HEK293 (cell line): ENCODE results near the gene KLHL17.

Source experiments
- BCL11A ChIP-seq: fragments of 450-650 bp; formaldehyde crosslinking; IDR thresholded peaks from 2 replicates; pipeline ENCODE4 v1.5.1; 2016; ENCODE audit warnings: low read depth, missing biosample characterization, missing genetic modification characterization
- GLIS2 ChIP-seq: fragments of 450-650 bp; formaldehyde crosslinking; IDR thresholded peaks from 2 replicates; pipeline ENCODE4 v1.5.1; 2016; ENCODE audit warnings: missing biosample characterization, missing genetic modification characterization
- HOXA7 ChIP-seq: sonication (generic); formaldehyde crosslinking; IDR thresholded peaks from 2 replicates; pipeline ENCODE4 v1.8.1; 2022; ENCODE audit warnings: missing genetic modification reagents, borderline replicate concordance
- SCRT1 ChIP-seq: fragments of 450-650 bp; formaldehyde crosslinking; IDR thresholded peaks from 2 replicates; pipeline ENCODE4 v1.5.1; 2016; ENCODE audit warnings: missing biosample characterization, missing genetic modification characterization, borderline replicate concordance
- SP2 ChIP-seq: fragments of 450-650 bp; formaldehyde crosslinking; IDR thresholded peaks from 2 replicates; pipeline ENCODE4 v1.5.1; 2016; ENCODE audit warnings: missing biosample characterization, missing genetic modification characterization
- TSHZ1 ChIP-seq: fragments of 450-650 bp; formaldehyde crosslinking; IDR thresholded peaks from 2 replicates; pipeline ENCODE4 v1.5.1; 2016; ENCODE audit warnings: missing biosample characterization, missing genetic modification characterization, borderline replicate concordance
- WT1 ChIP-seq: fragments of 450-650 bp; formaldehyde crosslinking; IDR thresholded peaks from 2 replicates; pipeline ENCODE4 v1.5.1; 2016; ENCODE audit warnings: missing biosample characterization, missing genetic modification characterization
- YY2 ChIP-seq: fragments of 450-650 bp; formaldehyde crosslinking; IDR thresholded peaks from 2 replicates; pipeline ENCODE4 v1.5.1; 2016; ENCODE audit warnings: missing biosample characterization, missing genetic modification characterization
- ZBTB6 ChIP-seq: fragments of 450-650 bp; formaldehyde crosslinking; IDR thresholded peaks from 2 replicates; pipeline ENCODE4 v1.5.1; 2017; ENCODE audit warnings: missing biosample characterization, missing genetic modification characterization
- ZNF169 ChIP-seq: fragments of 450-650 bp; formaldehyde crosslinking; IDR thresholded peaks from 2 replicates; pipeline ENCODE4 v1.5.1; 2016; ENCODE audit warnings: missing biosample characterization, missing genetic modification characterization
- ZNF175 ChIP-seq: fragments of 450-650 bp; formaldehyde crosslinking; IDR thresholded peaks from 2 replicates; pipeline ENCODE4 v1.5.1; 2016; ENCODE audit warnings: missing biosample characterization, missing genetic modification characterization
- ZNF239 ChIP-seq: fragments of 450-650 bp; formaldehyde crosslinking; IDR thresholded peaks from 2 replicates; pipeline ENCODE4 v1.5.1; 2016; ENCODE audit warnings: missing biosample characterization, missing genetic modification characterization
- ZNF292 ChIP-seq: fragments of 450-650 bp; formaldehyde crosslinking; IDR thresholded peaks from 2 replicates; pipeline ENCODE4 v1.5.1; 2016; ENCODE audit warnings: low read depth, missing biosample characterization, missing genetic modification characterization, borderline replicate concordance
- ZNF423 ChIP-seq: fragments of 450-650 bp; formaldehyde crosslinking; IDR thresholded peaks from 2 replicates; pipeline ENCODE4 v1.5.1; 2016; ENCODE audit warnings: missing biosample characterization, missing genetic modification characterization
- ZNF514 ChIP-seq: fragments of 450-650 bp; formaldehyde crosslinking; IDR thresholded peaks from 2 replicates; pipeline ENCODE4 v1.5.1; 2016; ENCODE audit warnings: missing biosample characterization, missing genetic modification characterization
- ZNF600 ChIP-seq: fragments of 450-650 bp; formaldehyde crosslinking; IDR thresholded peaks from 2 replicates; pipeline ENCODE4 v1.5.1; 2016; ENCODE audit warnings: missing biosample characterization, missing genetic modification characterization
- ZNF692 ChIP-seq: fragments of 450-650 bp; formaldehyde crosslinking; IDR thresholded peaks from 2 replicates; pipeline ENCODE4 v1.5.1; 2016; ENCODE audit warnings: missing biosample characterization, missing genetic modification characterization
- ZNF76 ChIP-seq: fragments of 450-650 bp; formaldehyde crosslinking; IDR thresholded peaks from 2 replicates; pipeline ENCODE4; 2016; ENCODE audit warnings: low read depth, missing biosample characterization, missing genetic modification characterization, borderline replicate concordance
- ZNF768 ChIP-seq: fragments of 450-650 bp; formaldehyde crosslinking; IDR thresholded peaks from 2 replicates; pipeline ENCODE4 v1.5.1; 2018; ENCODE audit warnings: missing biosample characterization, mild to moderate bottlenecking, missing genetic modification characterization
- ZSCAN16 ChIP-seq: fragments of 450-650 bp; formaldehyde crosslinking; IDR thresholded peaks from 2 replicates; pipeline ENCODE4 v1.5.1; 2016; ENCODE audit warnings: missing biosample characterization, missing genetic modification characterization
- TF ChIP-seq, protein P1 (sequence below): fragments of 450-650 bp; formaldehyde crosslinking; IDR thresholded peaks from 2 replicates; pipeline ENCODE4 v1.5.0; 2017; ENCODE audit warnings: missing biosample characterization, missing genetic modification characterization, borderline replicate concordance
- TF ChIP-seq, protein P2 (sequence below): fragments of 450-650 bp; formaldehyde crosslinking; IDR thresholded peaks from 2 replicates; pipeline ENCODE4 v1.5.1; 2016; ENCODE audit warnings: missing biosample characterization, missing genetic modification characterization

The KLHL17 gene

DNA sequence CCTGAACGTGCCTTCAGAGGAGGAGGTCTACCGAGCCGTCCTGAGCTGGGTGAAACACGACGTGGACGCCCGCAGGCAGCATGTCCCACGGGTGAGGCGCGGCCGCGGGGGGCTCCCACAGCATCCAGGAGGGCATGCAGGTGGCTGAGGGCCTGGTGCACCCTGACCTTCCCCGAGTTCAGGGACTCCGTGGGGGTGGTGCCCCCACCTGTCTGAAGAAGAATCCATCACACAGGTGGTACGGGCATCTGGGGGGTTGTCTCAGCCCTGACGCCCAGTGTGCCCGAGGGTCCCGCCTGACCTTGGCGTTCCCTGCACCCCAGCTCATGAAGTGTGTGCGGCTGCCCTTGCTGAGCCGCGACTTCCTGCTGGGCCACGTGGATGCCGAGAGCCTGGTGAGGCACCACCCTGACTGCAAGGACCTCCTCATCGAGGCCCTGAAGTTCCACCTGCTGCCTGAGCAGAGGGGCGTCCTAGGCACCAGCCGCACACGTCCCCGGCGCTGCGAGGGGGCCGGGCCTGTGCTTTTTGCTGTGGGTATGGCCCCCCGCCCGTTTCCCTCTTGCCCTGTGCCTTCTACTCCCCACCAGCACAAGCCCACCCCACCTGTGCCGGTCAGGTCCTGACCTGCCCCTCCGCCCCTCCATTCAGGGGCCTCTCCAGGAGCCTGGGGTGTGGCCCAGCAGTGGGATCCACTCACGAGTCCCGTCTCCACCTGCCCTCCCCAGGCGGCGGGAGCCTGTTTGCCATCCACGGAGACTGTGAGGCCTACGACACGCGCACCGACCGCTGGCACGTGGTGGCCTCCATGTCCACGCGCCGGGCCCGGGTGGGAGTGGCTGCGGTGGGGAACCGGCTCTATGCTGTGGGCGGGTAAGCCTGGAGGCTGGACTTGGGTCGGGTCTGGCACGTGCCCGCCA lies 2.3 kb downstream of the KLHL17 start (continued):
- TF ChIP-seq ZSCAN16: no peak
- TF ChIP-seq HOXA7: no peak
- TF ChIP-seq, protein P1, sequence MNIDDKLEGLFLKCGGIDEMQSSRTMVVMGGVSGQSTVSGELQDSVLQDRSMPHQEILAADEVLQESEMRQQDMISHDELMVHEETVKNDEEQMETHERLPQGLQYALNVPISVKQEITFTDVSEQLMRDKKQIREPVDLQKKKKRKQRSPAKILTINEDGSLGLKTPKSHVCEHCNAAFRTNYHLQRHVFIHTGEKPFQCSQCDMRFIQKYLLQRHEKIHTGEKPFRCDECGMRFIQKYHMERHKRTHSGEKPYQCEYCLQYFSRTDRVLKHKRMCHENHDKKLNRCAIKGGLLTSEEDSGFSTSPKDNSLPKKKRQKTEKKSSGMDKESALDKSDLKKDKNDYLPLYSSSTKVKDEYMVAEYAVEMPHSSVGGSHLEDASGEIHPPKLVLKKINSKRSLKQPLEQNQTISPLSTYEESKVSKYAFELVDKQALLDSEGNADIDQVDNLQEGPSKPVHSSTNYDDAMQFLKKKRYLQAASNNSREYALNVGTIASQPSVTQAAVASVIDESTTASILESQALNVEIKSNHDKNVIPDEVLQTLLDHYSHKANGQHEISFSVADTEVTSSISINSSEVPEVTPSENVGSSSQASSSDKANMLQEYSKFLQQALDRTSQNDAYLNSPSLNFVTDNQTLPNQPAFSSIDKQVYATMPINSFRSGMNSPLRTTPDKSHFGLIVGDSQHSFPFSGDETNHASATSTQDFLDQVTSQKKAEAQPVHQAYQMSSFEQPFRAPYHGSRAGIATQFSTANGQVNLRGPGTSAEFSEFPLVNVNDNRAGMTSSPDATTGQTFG (tag by site-specific recombination): no peak
- TF ChIP-seq SCRT1 (tag by site-specific recombination): peak; percentile 57; the same call in 1 of the 2 replicates
- no peak for TF ChIP-seq ZNF239
- no peak for TF ChIP-seq YY2 (tag by site-specific recombination)
- TF ChIP-seq ZNF692 (tag by site-specific recombination): no peak
- TF ChIP-seq ZNF292: no peak
- TF ChIP-seq GLIS2 (tag by site-specific recombination): peak; percentile 54; the same call in 1 of the 2 replicates
- no peak for TF ChIP-seq ZNF514
- no peak for TF ChIP-seq WT1 (tag by site-specific recombination)
- TF ChIP-seq SP2 (tag by site-specific recombination): peak; percentile 24; the same call in 1 of the 2 replicates
- no peak for TF ChIP-seq ZNF768 (tag by site-specific recombination)
- no peak for TF ChIP-seq ZNF423 (tag by site-specific recombination)
- 0 out of 2 replicates have a peak, but pooled peaks have one; percentile 17 for TF ChIP-seq ZNF600 (tag by site-specific recombination)
- no peak for TF ChIP-seq ZNF169 (tag by site-specific recombination)
- no peak for TF ChIP-seq ZNF76 (tag by site-specific recombination)
- TF ChIP-seq BCL11A: no peak
- no peak for TF ChIP-seq ZNF175 (tag by site-specific recombination)
- TF ChIP-seq ZBTB6 (tag by site-specific recombination): peak; percentile 47; the same call in 1 of the 2 replicates
- no peak for TF ChIP-seq TSHZ1
- TF ChIP-seq, protein P2, sequence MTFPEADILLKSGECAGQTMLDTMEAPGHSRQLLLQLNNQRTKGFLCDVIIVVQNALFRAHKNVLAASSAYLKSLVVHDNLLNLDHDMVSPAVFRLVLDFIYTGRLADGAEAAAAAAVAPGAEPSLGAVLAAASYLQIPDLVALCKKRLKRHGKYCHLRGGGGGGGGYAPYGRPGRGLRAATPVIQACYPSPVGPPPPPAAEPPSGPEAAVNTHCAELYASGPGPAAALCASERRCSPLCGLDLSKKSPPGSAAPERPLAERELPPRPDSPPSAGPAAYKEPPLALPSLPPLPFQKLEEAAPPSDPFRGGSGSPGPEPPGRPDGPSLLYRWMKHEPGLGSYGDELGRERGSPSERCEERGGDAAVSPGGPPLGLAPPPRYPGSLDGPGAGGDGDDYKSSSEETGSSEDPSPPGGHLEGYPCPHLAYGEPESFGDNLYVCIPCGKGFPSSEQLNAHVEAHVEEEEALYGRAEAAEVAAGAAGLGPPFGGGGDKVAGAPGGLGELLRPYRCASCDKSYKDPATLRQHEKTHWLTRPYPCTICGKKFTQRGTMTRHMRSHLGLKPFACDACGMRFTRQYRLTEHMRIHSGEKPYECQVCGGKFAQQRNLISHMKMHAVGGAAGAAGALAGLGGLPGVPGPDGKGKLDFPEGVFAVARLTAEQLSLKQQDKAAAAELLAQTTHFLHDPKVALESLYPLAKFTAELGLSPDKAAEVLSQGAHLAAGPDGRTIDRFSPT (tag by site-specific recombination): 0 out of 2 replicates have a peak, but pooled peaks have one; percentile 32
